Right lobe of liver (tissue), 6 donors: ENCODE data around the gene GALNT16. TPM values are rescaled to one million over a fixed set of nuclear protein-coding genes. Genes with fewer than 3 reads are reported as not detected.

Source experiments
- ATAC-seq, 4 donors: fragments of 200-7000 bp; cut with Tn5 transposase; one replicate each; pipeline ENCODE4 v1.9.1; 2020; ENCODE audit warnings: mild to moderate bottlenecking in 4 of 4, moderate library complexity in 4 of 4
- DNase-seq, 3 donors: peaks; one replicate each; pipeline ENCODE4 v3.0.0-alpha.2; 2020
- H3K27ac ChIP-seq, 3 donors: fragments of 200-600 bp; one replicate each; pipeline ENCODE4 v1.8.0; 2022
- H3K27me3 ChIP-seq, 2 donors: fragments of 200-600 bp; one replicate each; pipeline ENCODE4 v1.8.0; 2022
- H3K36me3 ChIP-seq, 4 donors: fragments of 200-600 bp; sonication (generic) in 1 of 4; one replicate each; pipeline versions ENCODE4 v1.5.1 to v1.8.0; 2017 to 2022; ENCODE audit warnings: control low read depth in 1 of 4
- H3K4me1 ChIP-seq, 4 donors: fragments of 200-600 bp; sonication (generic) in 1 of 4; one replicate each; pipeline versions ENCODE4 v1.5.1 to v1.8.0; 2017 to 2022; ENCODE audit warnings: control low read depth in 1 of 4
- H3K4me3 ChIP-seq, 3 donors: fragments of 200-600 bp; one replicate each; pipeline ENCODE4 v1.8.0; 2022
- H3K9me3 ChIP-seq, 4 donors: fragments of 200-600 bp; sonication (generic) in 1 of 4; one replicate each; pipeline versions ENCODE4 v1.5.1 to v1.8.0; 2017 to 2022; ENCODE audit warnings: control low read depth in 1 of 4
- CTCF ChIP-seq, 4 donors: fragments of 200-600 bp in 3 of 4; fragments of 450-650 bp in 1 of 4; IDR thresholded peaks; one replicate each; pipeline versions ENCODE4 v1.5.1 to v1.8.0; 2016 to 2022; ENCODE audit warnings: antibody characterized with exemption in 4 of 4, mild to moderate bottlenecking in 2 of 4
- POLR2A ChIP-seq: fragments of 450-650 bp; IDR thresholded peaks from one replicate; pipeline ENCODE4 v1.6.1; 2017; ENCODE audit warnings: antibody characterized with exemption, mild to moderate bottlenecking
- whole genome bisulfite sequencing: methylation state at CpG from one replicate; pipeline ENCODE4 v1.1.6; 2018; ENCODE audit warnings: low coverage, low lambda C conversion rate; ENCODE audit not compliant: insufficient coverage; ENCODE audit errors: missing lambda C conversion rate; 5-methylcytosine and 5-hydroxymethylcytosine counted together
- intact Hi-C, 2 donors: fragments of 100-400 bp; cut with DNase I; formaldehyde crosslinking; loops; one replicate each; pipeline versions ENCODE4 v1.11.2 to v1.14.1; 2022
- total RNA-seq, 6 experiments: library from RNA; depleted of rRNA in 2 of 6; stranded (reverse); fragments of >200 nt in 2 of 6; fragmentation: NEBNext Ultra II Directional in 3 of 6; extraction: Animal tissue kit (Norgen Biotek cat#: 25700) in 3 of 6; gene quantifications; one replicate each; pipeline versions ENCODE4 v1.1.0 to v1.2.4, GENCODE V29; 2016 to 2023
- donor health status: DM: no; HTN: yes; CAD: no.
- donor health status: DM: no; HTN: no; CAD: no.
- donor health status: DM: no; HTN: no; CAD: no.
- donor health status: DM: no; HTN: yes; CAD: no.
- donor health status: DM: no; HTN: yes; CAD: no.

The GALNT16 gene
- total RNA-seq, 6 experiments from 2014 or later = 0.37 to 1.7 (median 0.94) TPM

- Histone ChIP-seq H3K27ac (no peak overlapping the region), H3K9me3 (no peaks in the 10 kb centered on the region), H3K27me3 (no peaks in the 10 kb centered on the region), H3K36me3 (no peaks in the 10 kb centered on the region), H3K4me3 (no peak overlapping the region), H3K4me1 (no peaks in the 10 kb centered on the region)
- WGBS = 82% methylated on average over 9 of the region's 18 CpGs
- intact Hi-C loops = no loop called here
- ATAC-seq (no peak), DNase-seq (peak in 2 of 3 donors; percentile 35)
- TF ChIP-seq POLR2A = no peak
- no peak for TF ChIP-seq CTCF (IDR thresholded peaks at IDR 0.05)
These were observed 60.8 kb downstream of the GALNT16 start for GRCh38 chr14:69320581-69321365.

GRCh38 chr14:69321601-69322330 lies 61.8 kb downstream of the GALNT16 start:
- DNase-seq = peak in 2 of 3 donors; percentile 38 to 44
- WGBS = 61% methylated on average over 3 of the region's 11 CpGs

GRCh38 chr14:69323266-69323998 lies 63.5 kb downstream of the GALNT16 start:
- no peak for TF ChIP-seq POLR2A
- TF ChIP-seq CTCF (IDR thresholded peaks at IDR 0.05) = no peak
- DNase-seq = peak in 2 of 3 donors; percentile 21 to 27
- ATAC-seq = no peak
- Histone ChIP-seq H3K4me1 (no peaks in the 10 kb centered on the region), H3K36me3 (no peaks in the 10 kb centered on the region), H3K9me3 (no peaks in the 10 kb centered on the region), H3K27me3 (no peaks in the 10 kb centered on the region), H3K4me3 (no peak overlapping the region), H3K27ac (no peak overlapping the region)
- intact Hi-C loops = no loop called here
- 72% methylated on average over 5 of the region's 11 CpGs for WGBS

More at GRCh38 chr14:69321601-69322330, 61.8 kb downstream of the GALNT16 start:
- ATAC-seq = no peak
- TF ChIP-seq POLR2A (no peak), CTCF (IDR thresholded peaks at IDR 0.05) (no peak)
- Histone ChIP-seq H3K27me3 (no peaks in the 10 kb centered on the region), H3K4me3 (no peak overlapping the region), H3K4me1 (no peaks in the 10 kb centered on the region), H3K9me3 (no peaks in the 10 kb centered on the region), H3K36me3 (no peaks in the 10 kb centered on the region), H3K27ac (no peak overlapping the region)
- intact Hi-C loops = no loop called here

- Histone ChIP-seq H3K36me3 (no peaks in the 10 kb centered on the region), H3K9me3 (no peaks in the 10 kb centered on the region), H3K4me3 (no peak overlapping the region), H3K4me1 (no peaks in the 10 kb centered on the region), H3K27me3 (no peaks in the 10 kb centered on the region), H3K27ac (no peak overlapping the region)
- DNase-seq = peak in 2 of 3 donors; percentile 10 to 18
- 82% methylated on average over 1 of the region's 1 CpG for WGBS
- TF ChIP-seq CTCF (IDR thresholded peaks at IDR 0.05) (no peak), POLR2A (no peak)
- intact Hi-C loops = no loop called here
- no peak for ATAC-seq
These were observed 64.0 kb downstream of the GALNT16 start for GRCh38 chr14:69323999-69324282.
